Testis (tissue), 3 donors: ENCODE measurements around the gene KCNJ15. TPM values are rescaled to one million over a fixed set of nuclear protein-coding genes. Genes with fewer than 3 reads are reported as not detected.

ENCODE experiments used
- DNase-seq: peaks from one replicate; pipeline ENCODE4 v3.0.0-alpha.2; 2019
- H3K27ac ChIP-seq, 2 donors: fragments of 200-600 bp; sonication (generic); one replicate each; pipeline ENCODE4 v1.5.1; 2019
- H3K27me3 ChIP-seq: fragments of 200-600 bp; sonication (generic); one replicate; pipeline ENCODE4 v1.5.1; 2019
- H3K36me3 ChIP-seq: fragments of 200-600 bp; sonication (generic); one replicate; pipeline ENCODE4 v1.5.1; 2017; ENCODE audit warnings: low read depth; ENCODE audit errors: missing control alignments
- H3K4me1 ChIP-seq: fragments of 200-600 bp; sonication (generic); one replicate; pipeline ENCODE4 v1.5.1; 2019
- H3K4me3 ChIP-seq, 2 donors: fragments of 200-600 bp; sonication (generic); one replicate each; pipeline ENCODE4 v1.5.1; 2017 to 2019
- H3K9me3 ChIP-seq: fragments of 200-600 bp; sonication (generic); one replicate; pipeline ENCODE4 v1.5.1; 2017
- CTCF ChIP-seq, 3 experiments: fragments of 450-650 bp in 2 of 3; fragments of 200-600 bp in 1 of 3; sonication (generic) in 1 of 3; IDR thresholded peaks; one replicate each; pipeline ENCODE4 v1.5.1; 2016 to 2019; ENCODE audit warnings: antibody characterized with exemption in 3 of 3, mild to moderate bottlenecking in 2 of 3, moderate library complexity in 1 of 3
- POLR2A ChIP-seq: fragments of 450-650 bp; IDR thresholded peaks from one replicate; pipeline ENCODE4 v1.6.1; 2017; ENCODE audit warnings: antibody characterized with exemption, mild to moderate bottlenecking, moderate library complexity
- WGBS, 2 donors: methylation state at CpG; one replicate each; pipeline ENCODE4 v1.1.5; 2018; 5-methylcytosine and 5-hydroxymethylcytosine counted together
- intact Hi-C: fragments of 100-400 bp; cut with DNase I; formaldehyde crosslinking; loops from one replicate; pipeline ENCODE4 v1.15.1; 2023; ENCODE audit warnings: low total_unique reads
- polyA plus RNA-seq: library from polyadenylated mRNA; stranded (reverse); fragments of 350-450 nt; fragmentation: Illumina TruSeq; extraction: RNeasy Lipid Tissue Mini Kit (QIAGEN cat#74804); gene quantifications from one replicate; pipeline ENCODE4 v1.2.3, GENCODE V29; 2014; ENCODE audit warnings: low read depth, low replicate concordance; ENCODE audit not compliant: insufficient read depth
- total RNA-seq, 2 donors: library from RNA; depleted of rRNA; stranded (reverse); fragments of >200 nt; gene quantifications; one replicate each; pipeline ENCODE4 v1.2.3, GENCODE V29; 2016

The KCNJ15 gene
- total and polyA plus RNA-seq, 3 donors from 2014 or later: 4.9 to 13.0 (median 6.4) TPM

GRCh38 chr21:38355353-38355752, 98.6 kb downstream of the KCNJ15 start:
- Histone ChIP-seq H3K9me3 (no peaks in the 10 kb centered on the region), H3K4me1 (peaks cover 5% of the 10 kb centered on the region), H3K27me3 (no peaks in the 10 kb centered on the region), H3K36me3 (no peaks in the 10 kb centered on the region), H3K27ac (no peak overlapping the region), H3K4me3 (no peak overlapping the region)
- TF ChIP-seq CTCF (IDR thresholded peaks at IDR 0.05) (no peak), POLR2A (no peak)
- intact Hi-C loops: loop anchor here (10.0 kb wide), 1 partner anchor 191 kb away; no protein-coding TSS in a partner anchor
- WGBS, 2 donors: 92 to 97% methylated on average over 2 to 4 of the region's 4 CpGs
- DNase-seq: no peak

- intact Hi-C loops: loop anchor here (10.0 kb wide), 1 partner anchor 191 kb away; no protein-coding TSS in a partner anchor
- Histone ChIP-seq H3K36me3 (no peaks in the 10 kb centered on the region), H3K4me1 (peaks cover 3% of the 10 kb centered on the region), H3K4me3 (no peak overlapping the region), H3K27ac (no peak overlapping the region), H3K9me3 (no peaks in the 10 kb centered on the region), H3K27me3 (no peaks in the 10 kb centered on the region)
- 9 to 10% methylated on average over 14 to 20 of the region's 20 CpGs for WGBS, 2 donors
- TF ChIP-seq CTCF (IDR thresholded peaks at IDR 0.05): peak; percentile 87 to 96 (median 89)
- no peak for TF ChIP-seq POLR2A
- DNase-seq: peak; percentile 89
These were observed 99.4 kb downstream of the KCNJ15 start for GRCh38 chr21:38355992-38356781.

Other genes starting within 250 kb of the KCNJ15 start
- gene ERG, start 241.5 kb downstream of the KCNJ15 start, total RNA-seq: 1 to 10 TPM; 5.0 to 8.0 TPM
- 3.7 TPM for gene ERG, start 241.5 kb downstream of the KCNJ15 start, polyA plus RNA-seq